NCI-H1092 (cell line): ENCODE measurements around the gene SLC35A2.

Experiments
- DNase-seq: peaks from one replicate; lab custom pipeline; 2025; lab: John Stamatoyannopoulos, UW

The SLC35A2 gene

GRCh38 chrX:48927736-48928382, 16.4 kb upstream of the SLC35A2 start:
- DNase-seq: no peak

DNA sequence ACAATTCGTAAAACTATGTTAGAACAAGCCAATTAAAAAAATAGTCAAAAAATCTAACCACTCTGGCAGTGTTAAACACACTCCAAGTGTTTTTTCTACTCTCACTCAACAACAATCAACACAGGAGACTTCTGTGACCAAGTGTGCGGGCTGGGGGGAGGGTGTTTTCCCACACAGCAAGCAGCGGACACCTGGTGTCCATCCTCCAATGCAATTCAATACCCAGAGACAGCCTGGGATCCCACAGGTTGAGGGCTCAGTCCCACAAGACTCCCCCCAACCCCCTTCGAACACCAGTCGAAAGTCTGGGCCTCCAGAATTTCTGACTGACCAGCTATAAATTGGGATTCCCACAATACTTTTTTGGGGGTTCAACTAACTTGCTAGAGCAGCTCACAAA, 15.7 kb upstream of the SLC35A2 start:
- DNase-seq: no peak

DNA sequence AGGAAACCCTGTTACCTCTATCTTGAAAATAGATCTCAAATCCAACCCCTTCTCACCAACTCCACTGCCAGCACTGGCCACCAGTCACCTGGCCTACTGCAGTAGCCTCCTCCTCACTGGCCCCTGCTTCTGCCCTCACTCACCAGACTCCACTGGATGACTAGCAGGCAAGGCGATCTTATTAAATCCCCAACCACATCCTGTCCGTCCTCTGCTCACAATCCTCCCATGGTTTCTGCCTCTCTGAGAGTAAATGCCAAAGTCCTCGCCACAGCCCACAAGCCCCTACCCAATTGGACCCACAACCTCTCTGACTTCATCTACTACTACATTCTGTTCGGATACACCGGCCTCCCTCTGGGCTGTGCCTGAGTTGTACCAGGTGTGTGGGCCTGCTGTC, 12.8 kb upstream of the SLC35A2 start:
- no peak for DNase-seq

- DNase-seq: no peak
These were observed 12.3 kb upstream of the SLC35A2 start for GRCh38 chrX:48923771-48924170.

DNA sequence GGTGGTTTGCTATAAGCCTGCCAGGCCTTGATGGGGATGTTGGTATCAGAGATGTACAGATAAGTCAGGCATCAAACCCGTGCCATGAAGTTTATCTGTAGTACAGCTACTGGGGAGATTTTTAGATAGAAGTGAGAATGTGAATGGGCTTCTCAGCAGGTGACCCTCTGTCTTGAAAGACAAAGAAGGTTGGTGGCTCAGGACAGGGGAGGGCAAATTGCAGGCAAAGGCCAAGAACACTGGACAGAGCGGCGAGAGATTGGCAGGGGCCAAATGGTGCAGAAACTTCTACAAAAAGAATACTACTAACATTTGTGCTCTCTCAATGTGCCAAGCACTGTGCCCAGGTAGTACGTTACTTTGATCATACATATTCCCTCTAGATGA, 9.3 kb upstream of the SLC35A2 start:
- no peak for DNase-seq

GRCh38 chrX:48919947-48920717, 8.7 kb upstream of the SLC35A2 start:
- no peak for DNase-seq

- DNase-seq: peak; percentile 44
These were observed 8.0 kb upstream of the SLC35A2 start for GRCh38 chrX:48919360-48919841.

DNA sequence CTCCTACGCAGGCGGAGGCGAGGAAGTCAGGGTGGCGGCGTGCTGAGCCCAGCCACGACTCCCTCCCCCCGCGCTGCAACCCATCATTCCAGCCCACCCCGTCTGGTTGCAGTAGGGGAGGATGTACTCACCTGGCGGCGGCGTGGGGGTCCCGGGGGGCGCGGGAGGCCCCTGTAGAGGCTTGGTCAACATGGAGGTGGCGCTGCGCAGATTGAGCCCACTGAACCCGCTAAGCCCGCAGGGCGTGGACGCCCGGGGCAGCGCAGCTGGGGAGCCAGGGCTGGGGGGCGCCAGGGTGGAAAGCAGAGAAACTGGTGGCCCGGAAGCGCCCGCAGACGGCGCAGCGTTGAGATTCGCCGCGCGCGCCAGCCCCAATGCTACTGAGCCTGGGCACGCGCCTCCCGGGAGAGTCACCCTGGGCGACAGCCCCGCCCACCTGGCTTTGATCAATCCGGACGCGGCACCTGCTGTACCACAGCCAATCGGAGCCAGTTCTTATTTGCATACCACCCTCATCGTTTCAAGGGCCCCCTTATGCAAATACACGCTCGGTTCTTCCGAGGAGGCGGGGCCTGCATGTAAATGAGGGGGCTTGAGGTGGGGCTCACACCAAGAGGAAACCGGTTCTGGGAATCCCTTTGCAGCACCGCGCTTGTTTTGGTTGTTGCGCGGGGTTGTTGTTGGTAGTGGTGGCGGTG, 7.3 kb upstream of the SLC35A2 start, which contains the start of gene PIM2:
TSS of gene PIM2 (minus strand) at position 382 of the 698 bp plus-strand sequence. CDS start at position 192, 190 bp downstream.
- DNase-seq: peak; percentile 96

GRCh38 chrX:48918301-48918642, 6.8 kb upstream of the SLC35A2 start:
- no peak for DNase-seq

GRCh38 chrX:48917139-48918001, 5.9 kb upstream of the SLC35A2 start:
- peak; percentile 93 for DNase-seq

- no peak for DNase-seq
These were observed 3.4 kb upstream of the SLC35A2 start for GRCh38 chrX:48914593-48915493.

DNA sequence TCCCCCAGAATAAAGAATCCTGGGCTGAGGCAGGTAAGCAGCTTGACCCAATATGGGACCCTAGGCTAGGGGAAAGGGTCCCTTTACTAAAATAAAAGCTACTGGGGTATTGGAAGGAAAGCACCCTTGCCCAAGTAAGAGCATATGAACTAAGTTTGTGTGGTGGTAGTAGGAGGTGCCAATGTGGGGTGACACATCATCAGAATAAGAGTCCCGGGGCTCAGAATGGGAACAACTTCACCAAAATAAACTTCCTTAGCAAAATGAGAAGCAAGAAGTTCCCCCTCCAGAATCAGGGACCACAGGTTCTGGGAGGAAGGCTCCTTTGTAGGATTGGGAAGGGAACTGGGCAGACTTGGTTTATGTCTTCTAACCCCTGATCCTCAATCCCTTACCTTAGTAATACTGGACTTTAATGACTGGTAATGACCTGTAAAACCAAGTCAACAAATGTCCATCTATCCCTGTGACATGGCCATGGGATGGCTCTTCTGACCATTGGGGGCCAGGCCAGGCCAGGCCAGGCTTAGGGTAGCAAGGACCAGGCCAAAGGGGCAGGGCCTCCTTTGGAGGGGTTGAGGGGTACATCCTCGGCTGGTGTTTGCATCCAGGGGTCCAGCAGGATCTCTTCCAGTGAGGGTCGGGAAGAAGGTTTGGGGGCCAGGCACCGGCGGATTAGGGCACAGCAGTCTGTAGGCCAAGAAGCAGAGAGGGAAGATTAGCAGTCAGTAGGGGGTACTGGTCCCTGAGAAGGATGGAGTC, 2.3 kb upstream of the SLC35A2 start:
- no peak for DNase-seq

- DNase-seq: no peak
These were observed 477 bp downstream of the SLC35A2 start for GRCh38 chrX:48910926-48911411.

DNA sequence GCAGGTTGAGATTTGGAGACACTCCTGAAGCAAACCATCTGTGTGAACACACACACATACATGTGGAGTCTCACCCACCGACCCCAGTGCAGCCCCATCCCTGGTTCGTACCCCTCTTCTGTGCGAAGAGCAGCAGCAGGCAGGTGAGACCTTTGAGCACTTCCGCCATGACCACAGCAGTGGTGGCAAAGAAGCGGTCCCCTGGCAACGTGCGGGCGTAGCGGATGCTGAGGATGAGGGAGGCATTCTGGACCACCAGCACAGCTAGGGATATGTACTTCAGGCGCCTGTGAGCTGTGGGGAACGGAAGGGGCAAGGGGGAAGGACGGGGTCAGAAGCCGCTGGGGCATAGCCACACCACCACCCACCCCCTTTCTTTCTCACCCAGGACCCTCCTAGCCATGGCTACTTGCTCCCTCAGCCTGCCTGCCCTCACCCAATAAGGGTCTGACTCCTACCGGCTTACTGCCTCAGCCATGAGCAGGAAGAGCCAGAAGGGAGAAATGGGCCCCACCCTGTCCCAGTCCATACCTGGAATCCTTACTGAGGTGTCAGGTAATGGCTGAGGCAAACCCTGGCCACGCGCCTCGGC, 1.6 kb downstream of the SLC35A2 start:
- DNase-seq: no peak

GRCh38 chrX:48908600-48908999, 2.8 kb downstream of the SLC35A2 start:
- DNase-seq: no peak

GRCh38 chrX:48905090-48905790, 6.2 kb downstream of the SLC35A2 start:
- no peak for DNase-seq

DNA sequence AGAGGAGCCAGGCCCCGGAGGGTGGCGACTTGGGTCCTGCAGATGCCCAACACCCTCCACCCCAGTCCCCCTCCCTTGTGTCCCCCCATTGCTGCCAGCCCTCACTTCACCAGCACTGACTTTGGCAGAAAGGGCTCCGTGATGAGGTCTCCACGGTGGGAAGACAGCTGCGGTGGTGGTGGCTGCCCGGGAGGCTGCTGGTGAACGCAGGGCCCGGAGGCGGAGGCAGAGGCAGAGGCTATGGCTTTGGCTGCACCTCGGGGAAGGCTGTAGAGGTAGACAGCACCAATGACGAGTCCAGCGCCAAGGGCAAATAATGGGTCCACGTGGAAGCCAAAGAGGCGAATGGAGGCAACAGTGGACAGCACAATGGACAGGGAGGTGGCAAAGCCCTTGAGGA, 6.8 kb downstream of the SLC35A2 start:
- DNase-seq: no peak

DNA sequence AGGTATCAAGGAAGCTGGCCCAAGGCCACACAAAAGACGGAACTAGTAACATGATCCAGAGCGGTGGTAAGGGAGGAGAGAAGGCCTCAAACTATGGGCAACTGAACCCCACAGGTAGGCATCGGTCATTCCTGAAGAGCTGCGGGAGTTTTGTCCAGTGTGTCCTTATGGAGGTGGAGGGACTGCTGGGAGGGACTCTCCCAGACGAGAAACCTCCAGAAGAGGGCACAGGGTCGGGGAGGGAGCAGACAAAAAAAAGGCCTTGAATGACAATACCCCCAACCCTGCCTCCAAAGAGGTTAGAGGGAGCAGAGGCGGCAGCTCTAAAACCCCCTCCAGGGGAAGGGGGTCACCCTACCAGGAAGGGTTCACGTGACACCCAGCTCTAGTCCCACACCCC, 7.3 kb downstream of the SLC35A2 start:
- DNase-seq: no peak

DNA sequence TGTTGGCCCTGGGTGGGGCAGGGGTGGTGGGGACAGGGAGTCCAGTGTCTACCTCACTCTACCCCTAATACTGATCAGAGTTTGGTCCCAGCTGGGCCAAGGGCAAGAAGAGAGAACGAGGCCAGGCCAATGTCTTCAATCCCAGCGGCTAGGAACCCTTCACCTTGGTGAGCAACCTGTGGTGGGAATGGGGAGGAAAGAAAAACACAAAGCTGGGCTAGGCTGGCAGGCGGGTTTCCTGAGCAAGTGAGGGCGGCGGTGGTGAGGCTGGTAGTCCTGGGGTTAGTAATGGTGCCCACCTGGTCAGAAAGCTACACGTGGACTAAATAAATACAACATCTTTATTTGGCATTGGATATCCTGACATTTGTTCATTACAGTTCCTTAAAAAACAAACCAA, 8.2 kb downstream of the SLC35A2 start:
- DNase-seq: no peak
